Measurements from ENCODE around the gene TMEM156.

Gene TMEM156

DNA sequence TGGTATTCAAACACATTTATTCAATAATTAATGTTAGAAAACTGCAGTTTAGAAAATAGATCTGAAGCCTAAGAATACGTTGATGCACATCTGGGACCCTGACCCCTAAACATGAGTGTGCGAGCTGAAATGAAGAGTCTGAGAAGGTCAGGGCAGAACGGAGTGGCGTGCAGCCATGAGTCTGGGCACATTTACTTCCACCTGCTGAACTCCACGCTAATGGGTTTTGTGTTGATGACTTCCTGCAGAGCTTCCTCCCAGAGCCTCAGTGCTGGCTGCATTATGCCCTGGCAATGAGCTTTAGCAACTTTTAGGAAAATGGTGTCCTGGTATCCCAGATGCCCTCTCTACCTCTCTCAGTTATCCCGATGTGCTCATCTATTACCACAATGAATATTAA, 111.5 kb downstream of the TMEM156 start:
- DNase-seq (ENCODE audit: low read depth) = no peak
- TF ChIP-seq, protein P1, sequence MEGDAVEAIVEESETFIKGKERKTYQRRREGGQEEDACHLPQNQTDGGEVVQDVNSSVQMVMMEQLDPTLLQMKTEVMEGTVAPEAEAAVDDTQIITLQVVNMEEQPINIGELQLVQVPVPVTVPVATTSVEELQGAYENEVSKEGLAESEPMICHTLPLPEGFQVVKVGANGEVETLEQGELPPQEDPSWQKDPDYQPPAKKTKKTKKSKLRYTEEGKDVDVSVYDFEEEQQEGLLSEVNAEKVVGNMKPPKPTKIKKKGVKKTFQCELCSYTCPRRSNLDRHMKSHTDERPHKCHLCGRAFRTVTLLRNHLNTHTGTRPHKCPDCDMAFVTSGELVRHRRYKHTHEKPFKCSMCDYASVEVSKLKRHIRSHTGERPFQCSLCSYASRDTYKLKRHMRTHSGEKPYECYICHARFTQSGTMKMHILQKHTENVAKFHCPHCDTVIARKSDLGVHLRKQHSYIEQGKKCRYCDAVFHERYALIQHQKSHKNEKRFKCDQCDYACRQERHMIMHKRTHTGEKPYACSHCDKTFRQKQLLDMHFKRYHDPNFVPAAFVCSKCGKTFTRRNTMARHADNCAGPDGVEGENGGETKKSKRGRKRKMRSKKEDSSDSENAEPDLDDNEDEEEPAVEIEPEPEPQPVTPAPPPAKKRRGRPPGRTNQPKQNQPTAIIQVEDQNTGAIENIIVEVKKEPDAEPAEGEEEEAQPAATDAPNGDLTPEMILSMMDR (IDR thresholded peaks at IDR 0.05; ENCODE audit: control insufficient read depth, insufficient read depth, low read depth, low read length, missing control alignments) = no peak

DNA sequence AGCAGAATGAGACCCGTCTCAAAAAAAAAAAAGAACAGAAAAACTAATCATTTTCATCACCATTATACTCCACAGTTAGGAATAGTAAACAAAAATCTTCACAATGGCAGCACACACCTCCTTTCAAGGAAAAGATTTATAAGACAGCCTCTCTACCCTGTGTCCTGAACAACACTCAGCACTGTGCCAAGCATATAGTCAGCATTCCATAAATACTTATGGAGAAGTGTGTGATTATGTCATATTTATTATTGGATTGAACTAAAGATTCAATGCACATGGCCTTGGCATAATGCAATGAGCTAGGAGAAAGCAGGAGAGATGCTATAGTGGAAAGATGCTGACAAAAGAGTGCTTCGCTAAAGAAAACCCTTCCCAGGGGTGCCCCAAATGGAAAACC, 112.0 kb downstream of the TMEM156 start:
- TF ChIP-seq, protein P1 (IDR thresholded peaks at IDR 0.05; ENCODE audit: control insufficient read depth, insufficient read depth, low read depth, low read length, missing control alignments) = no peak
- no peak for DNase-seq (ENCODE audit: low read depth)
- no peak overlapping the region for H3K4me3 ChIP-seq (ENCODE audit: control insufficient read depth, low read depth, low read length)

More for the DNA sequence above, 111.5 kb downstream of the TMEM156 start:
- no peak overlapping the region for H3K4me3 ChIP-seq (ENCODE audit: control insufficient read depth, low read depth, low read length)

DNA sequence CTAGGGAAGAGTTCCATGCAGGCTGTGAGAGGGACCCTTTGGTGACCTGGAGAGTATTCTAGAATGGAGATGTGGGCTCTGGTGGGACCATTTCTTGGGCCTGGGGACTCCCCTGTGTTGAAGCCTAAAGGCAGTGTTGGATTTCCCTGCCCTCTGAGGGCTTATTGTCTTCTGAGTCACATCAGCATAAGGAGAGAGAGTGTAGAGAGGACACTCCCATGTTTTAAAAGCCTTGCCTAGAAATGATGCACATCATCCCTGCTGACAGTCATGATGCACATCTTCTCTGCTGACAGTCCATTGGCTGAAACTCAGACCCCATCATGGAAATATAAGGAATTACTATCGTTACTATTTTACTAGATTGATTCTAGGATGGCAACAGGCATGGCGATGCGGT, 112.7 kb downstream of the TMEM156 start:
- H3K4me3 ChIP-seq (ENCODE audit: control insufficient read depth, low read depth, low read length) = no peak overlapping the region
- TF ChIP-seq, protein P1 (IDR thresholded peaks at IDR 0.05; ENCODE audit: control insufficient read depth, insufficient read depth, low read depth, low read length, missing control alignments) = no peak
- DNase-seq (ENCODE audit: low read depth) = no peak

DNA sequence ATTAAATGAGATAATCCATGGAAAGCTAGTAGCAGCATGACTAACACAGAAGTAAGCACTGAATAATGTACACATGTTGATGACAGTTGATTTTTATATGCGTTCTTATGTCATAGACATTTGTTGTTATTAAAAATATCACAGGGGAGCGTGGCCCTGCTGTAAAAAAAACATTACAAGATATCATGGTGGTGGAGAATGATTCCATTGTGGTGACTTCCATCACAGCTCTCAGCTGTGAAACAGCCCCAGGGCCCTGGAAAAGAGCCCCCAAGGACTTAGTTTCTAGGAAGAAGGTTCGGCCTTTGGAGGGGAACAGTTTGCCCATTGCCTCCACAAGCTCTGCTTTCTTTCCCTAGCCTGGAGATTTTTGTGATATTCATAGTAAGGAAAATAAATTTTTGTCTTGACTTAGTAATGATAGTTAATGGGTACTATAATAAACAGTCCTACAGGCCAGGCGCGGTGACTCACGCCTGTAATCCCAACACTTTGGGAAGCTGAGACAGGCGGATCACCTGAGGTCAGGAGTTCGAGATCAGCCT, 114.7 kb downstream of the TMEM156 start:
- H3K4me3 ChIP-seq (ENCODE audit: control insufficient read depth, low read depth, low read length) = no peak overlapping the region
- no peak for DNase-seq (ENCODE audit: low read depth)
- TF ChIP-seq, protein P1 (IDR thresholded peaks at IDR 0.05; ENCODE audit: control insufficient read depth, insufficient read depth, low read depth, low read length, missing control alignments) = no peak
